DOHH2 (cell line): Measurements from ENCODE around the gene ALOX5.

Source experiments
- CTCF ChIP-seq: fragments of 200-600 bp; sonication (generic); IDR thresholded peaks from one replicate; pipeline ENCODE4 v1.5.1; 2014; ENCODE audit warnings: antibody characterized with exemption, mild to moderate bottlenecking, low read depth, low read length; ENCODE audit not compliant: poor library complexity, severe bottlenecking
- EZH2phosphoT487 ChIP-seq: fragments of 200-600 bp; sonication (generic); IDR thresholded peaks from 2 replicates; pipeline ENCODE4 v1.6.1; 2017; ENCODE audit warnings: borderline replicate concordance, mild to moderate bottlenecking, antibody characterized with exemption, low read length, moderate library complexity, mixed read lengths

- no peak for TF ChIP-seq CTCF
- no peak for TF ChIP-seq EZH2phosphoT487
Observed at GRCh38 chr10:45468079-45468478, 94.1 kb downstream of the ALOX5 start.
